IMR-90 (cell line): ENCODE results near the gene MOCOS. TPM values are rescaled to one million over a fixed set of nuclear protein-coding genes. Genes with fewer than 3 reads are reported as not detected.

Source experiments
- ATAC-seq: fragments of 200-7000 bp; cut with Tn5 transposase; 2 replicates; pipeline ENCODE4 v1.9.1; 2020; ENCODE audit warnings: low read depth, mild to moderate bottlenecking, moderate library complexity
- BruUV-seq: library from RNA; stranded (reverse); fragments of 400-500 nt; replicated peaks from 2 replicates; lab custom pipeline; 2021; lab: Mats Ljungman, UMichigan
- CTCF ChIA-PET: fragments of 300-600 bp; formaldehyde crosslinking; extraction: SDS; loops from one replicate; lab custom pipeline; 2021; ENCODE audit warnings: antibody characterized with exemption; lab: Yijun Ruan, JAX
- POLR2A ChIA-PET: fragments of 300-600 bp; sonication (Branson Sonifier 250); formaldehyde crosslinking; loops from one replicate; lab custom pipeline; 2022; ENCODE audit warnings: antibody characterized with exemption; ENCODE audit not compliant: unreplicated experiment; lab: Charles Lee
- DNase-seq: peaks from one replicate; pipeline ENCODE4 v3.0.0; 2013
- H2AFZ ChIP-seq: replicated peaks from 2 replicates; pipeline ENCODE3; 2013; ENCODE audit warnings: low read length, mild to moderate bottlenecking; ENCODE audit not compliant: poor library complexity
- H2AK5ac ChIP-seq: 2 replicates; pipeline ENCODE4 v1.6.1; 2013; ENCODE audit warnings: low read depth, low read length, inconsistent platforms
- H2AK9ac ChIP-seq: replicated peaks from 2 replicates; pipeline ENCODE3; 2013; ENCODE audit warnings: mild to moderate bottlenecking, low read depth, low read length, moderate library complexity; ENCODE audit not compliant: poor library complexity
- H2BK120ac ChIP-seq: 2 replicates; pipeline ENCODE4 v1.6.1; 2013; ENCODE audit warnings: low read depth, low read length, inconsistent platforms
- H2BK15ac ChIP-seq: 3 replicates; pipeline ENCODE4 v1.6.1; 2013; ENCODE audit warnings: low read depth, low read length, inconsistent platforms
- H2BK20ac ChIP-seq: 2 replicates; pipeline ENCODE4 v1.6.1; 2013; ENCODE audit warnings: low read depth, mild to moderate bottlenecking, inconsistent platforms, low read length, moderate library complexity
- H2BK5ac ChIP-seq: 2 replicates; pipeline ENCODE4 v1.6.1; 2013; ENCODE audit warnings: mild to moderate bottlenecking, low read depth, low read length, inconsistent platforms; ENCODE audit not compliant: poor library complexity, severe bottlenecking
- H3K14ac ChIP-seq: replicated peaks from 2 replicates; pipeline ENCODE4 v1.6.1; 2013; ENCODE audit warnings: low read depth, low read length, inconsistent platforms
- H3K18ac ChIP-seq: 2 replicates; pipeline ENCODE4 v1.6.1; 2013; ENCODE audit warnings: low read depth, low read length, control low read depth
- H3K23ac ChIP-seq: 2 replicates; pipeline ENCODE4 v1.6.1; 2013; ENCODE audit warnings: low read depth, low read length, inconsistent platforms
- H3K27ac ChIP-seq: 2 replicates; pipeline ENCODE4 v1.5.1; 2013; ENCODE audit warnings: mild to moderate bottlenecking, control low read depth, low read length; ENCODE audit not compliant: insufficient read depth
- H3K27me3 ChIP-seq: 2 replicates; pipeline ENCODE4 v1.6.1; 2013; ENCODE audit warnings: low read length; ENCODE audit not compliant: control insufficient read depth, insufficient read depth
- H3K36me3 ChIP-seq: 2 replicates; pipeline ENCODE4 v1.6.1; 2013; ENCODE audit warnings: low read length, mixed read lengths; ENCODE audit not compliant: control insufficient read depth, insufficient read depth
- H3K4ac ChIP-seq: 2 replicates; pipeline ENCODE4 v1.6.1; 2013; ENCODE audit warnings: low read depth, low read length, inconsistent platforms
- H3K4me1 ChIP-seq: 2 replicates; pipeline ENCODE4 v1.6.1; 2013; ENCODE audit warnings: low read length, mixed read lengths; ENCODE audit not compliant: control insufficient read depth, insufficient read depth
- H3K4me2 ChIP-seq: 2 replicates; pipeline ENCODE4 v1.6.1; 2013; ENCODE audit warnings: low read depth, mild to moderate bottlenecking, control low read depth, low read length, moderate library complexity
- H3K4me3 ChIP-seq: 2 replicates; pipeline ENCODE4 v1.5.1; 2013; ENCODE audit warnings: low read depth, mild to moderate bottlenecking, control low read depth, low read length, moderate library complexity; ENCODE audit not compliant: insufficient read depth
- H3K56ac ChIP-seq: 2 replicates; pipeline ENCODE4 v1.6.1; 2013; ENCODE audit warnings: low read length, inconsistent platforms; ENCODE audit not compliant: insufficient read depth; ENCODE audit errors: extremely low read depth
- H3K79me1 ChIP-seq, 2 experiments: 2 replicates each; pipeline ENCODE4 v1.6.1; 2013; ENCODE audit warnings: low read length in 2 of 2, inconsistent platforms in 1 of 2, low read depth in 1 of 2
- H3K9ac ChIP-seq: 2 replicates; pipeline ENCODE4 v1.6.1; 2013; ENCODE audit warnings: low read depth, low read length, control low read depth
- H3K9me1 ChIP-seq: 2 replicates; pipeline ENCODE4 v1.6.1; 2013; ENCODE audit warnings: low read length, inconsistent platforms; ENCODE audit not compliant: insufficient read depth
- H3K9me3 ChIP-seq: 2 replicates; pipeline ENCODE4 v1.6.1; 2013; ENCODE audit warnings: low read length; ENCODE audit not compliant: control insufficient read depth, insufficient read depth
- H4K20me1 ChIP-seq: 2 replicates; pipeline ENCODE4 v1.6.1; 2013; ENCODE audit warnings: low read length, inconsistent platforms; ENCODE audit not compliant: insufficient read depth
- H4K5ac ChIP-seq: 2 replicates; pipeline ENCODE4 v1.6.1; 2013; ENCODE audit warnings: mild to moderate bottlenecking, low read depth, low read length, control low read depth
- H4K8ac ChIP-seq, 2 experiments: 2 replicates each; pipeline ENCODE4 v1.6.1; 2013; ENCODE audit warnings: low read depth in 2 of 2, low read length in 2 of 2, control low read depth in 1 of 2, inconsistent platforms in 1 of 2
- H4K91ac ChIP-seq: 2 replicates; pipeline ENCODE4 v1.6.1; 2013; ENCODE audit warnings: low read depth, low read length, inconsistent platforms; ENCODE audit not compliant: insufficient read depth
- BHLHE40 ChIP-seq: fragments of 150-350 bp; IDR thresholded peaks from 2 replicates; pipeline ENCODE4 v1.6.1; 2016; ENCODE audit warnings: mild to moderate bottlenecking, low read depth, low read length
- CEBPB ChIP-seq: IDR thresholded peaks from 2 replicates; pipeline ENCODE4 v1.6.1; 2012; ENCODE audit warnings: low read depth, low read length, improper control_type of control experiment
- CHD1 ChIP-seq: IDR thresholded peaks from 2 replicates; pipeline ENCODE4 v1.6.1; 2012; ENCODE audit warnings: low read depth, low read length, improper control_type of control experiment
- FOS ChIP-seq: fragments of 150-350 bp; IDR thresholded peaks from 2 replicates; pipeline ENCODE4 v1.6.1; 2016; ENCODE audit warnings: low read depth, low read length
- MAFK ChIP-seq: IDR thresholded peaks from 2 replicates; pipeline ENCODE4 v1.6.1; 2012; ENCODE audit warnings: low read depth, low read length, improper control_type of control experiment
- MAZ ChIP-seq: IDR thresholded peaks from 2 replicates; pipeline ENCODE4 v1.6.1; 2012; ENCODE audit warnings: low read depth, mild to moderate bottlenecking, low read length, improper control_type of control experiment, moderate library complexity, borderline replicate concordance
- MXI1 ChIP-seq: IDR thresholded peaks from 2 replicates; pipeline ENCODE4 v1.6.1; 2012; ENCODE audit warnings: low read depth, mild to moderate bottlenecking, low read length, moderate library complexity, borderline replicate concordance
- NFE2L2 ChIP-seq: fragments of 150-350 bp; IDR thresholded peaks from 2 replicates; pipeline ENCODE4 v1.6.1; 2016; ENCODE audit warnings: low read depth, mild to moderate bottlenecking, low read length
- POLR2A ChIP-seq: IDR thresholded peaks from 2 replicates; pipeline ENCODE4 v1.6.1; 2012; ENCODE audit warnings: mild to moderate bottlenecking, low read depth, low read length
- RAD21 ChIP-seq: IDR thresholded peaks from 2 replicates; pipeline ENCODE4 v1.6.1; 2012; ENCODE audit warnings: low read length, improper control_type of control experiment
- RCOR1 ChIP-seq: IDR thresholded peaks from 2 replicates; pipeline ENCODE4 v1.6.1; 2012; ENCODE audit warnings: mild to moderate bottlenecking, low read length, improper control_type of control experiment; ENCODE audit not compliant: insufficient replicate concordance
- RFX5 ChIP-seq: IDR thresholded peaks from 2 replicates; pipeline ENCODE4 v1.8.0; 2012; ENCODE audit warnings: low read depth, mild to moderate bottlenecking, low read length, moderate library complexity
- SMC3 ChIP-seq: fragments of 150-350 bp; IDR thresholded peaks from 2 replicates; pipeline ENCODE4 v1.6.1; 2016; ENCODE audit warnings: low read depth, mild to moderate bottlenecking, antibody characterized with exemption, low read length, moderate library complexity
- USF2 ChIP-seq: fragments of 150-350 bp; IDR thresholded peaks from 2 replicates; pipeline ENCODE4 v1.6.1; 2017; ENCODE audit warnings: mild to moderate bottlenecking, antibody characterized with exemption, low read length, low read depth
- WGBS, 2 experiments: methylation state at CpG; one replicate each; pipeline versions ENCODE4 v1.1.5 to v1.1.7; 2013; ENCODE audit warnings: missing lambda C conversion rate in 2 of 2; ENCODE audit not compliant: insufficient read length in 1 of 2; ENCODE audit errors: extremely low coverage in 2 of 2; 5-methylcytosine and 5-hydroxymethylcytosine counted together
- dilution Hi-C: fragments of 300-500 bp; cut with HindIII; formaldehyde crosslinking; loops from one replicate; pipeline ENCODE4 v1.14.3; 2018; ENCODE audit warnings: low sequenced_read_pairs; ENCODE audit not compliant: unreplicated experiment
- in situ Hi-C: fragments of 300-500 bp; cut with MboI; formaldehyde crosslinking; loops from 3 replicates; pipeline ENCODE4 v1.14.3; 2019; ENCODE audit warnings: low sequenced_read_pairs, inconsistent platforms, mixed read lengths
- intact Hi-C: fragments of 100-400 bp; cut with micrococcal nuclease; formaldehyde crosslinking; loops from 2 replicates; pipeline ENCODE4 v1.10.0; 2022
- polyA plus RNA-seq, 3 experiments: library from polyadenylated mRNA; depleted of rRNA; stranded (reverse); fragments of >200 nt; gene quantifications; 2 replicates each; pipeline ENCODE4 v1.2.3, GENCODE V29; 2012; ENCODE audit warnings: low replicate concordance in 1 of 3
- total RNA-seq: library from RNA; depleted of rRNA; stranded (reverse); fragments of >200 nt; gene quantifications from 2 replicates; pipeline ENCODE4 v1.2.3, GENCODE V29; 2012
- TF ChIP-seq, protein P1 (sequence below): fragments of 150-350 bp; IDR thresholded peaks from 2 replicates; pipeline ENCODE4 v1.6.1; 2016; ENCODE audit warnings: low read depth, mild to moderate bottlenecking, low read length, moderate library complexity, borderline replicate concordance
- TF ChIP-seq, protein P2 (sequence below): conservative IDR thresholded peaks from 2 replicates; pipeline ENCODE4 v1.5.1; 2012; ENCODE audit warnings: mild to moderate bottlenecking, low read depth, low read length, improper control_type of control experiment

MOCOS gene
- total and polyA plus RNA-seq, 2 of the 4 experiments (the other 2 are of a cell fraction), result 1.1 to 2.2 TPM

- Histone ChIP-seq H2AFZ (no peak overlapping the region), H3K14ac (no peak overlapping the region), H3K4me3 (no peak overlapping the region), H3K9ac (no peak overlapping the region), H3K27ac (no peak overlapping the region), H2AK9ac (no peak overlapping the region), H2BK120ac (no peak overlapping the region), H3K4ac (no peak overlapping the region), H3K23ac (no peak overlapping the region), H4K20me1 (no peaks in the 10 kb centered on the region), H4K8ac (no peak overlapping the region), H3K4me1 (no peaks in the 10 kb centered on the region), H3K36me3 (peaks cover 56% of the 10 kb centered on the region), H3K56ac (no peak overlapping the region), H2BK5ac (no peak overlapping the region), H3K18ac (no peak overlapping the region), H3K27me3 (no peaks in the 10 kb centered on the region), H3K9me3 (no peaks in the 10 kb centered on the region), H3K9me1 (no peaks in the 10 kb centered on the region; the same call in 1 of the 2 replicates), H2BK20ac (no peak overlapping the region), H2BK15ac (no peak overlapping the region), H2AK5ac (no peak overlapping the region), H4K5ac (no peak overlapping the region), H3K79me1 (peaks cover 3 to 5% of the 10 kb centered on the region in 2 experiments; a peak in 2 of 4 replicates), H3K4me2 (no peak overlapping the region), H4K91ac (no peak overlapping the region)
- WGBS, 2 experiments, result no CpG with 5 or more reads among the region's 3 CpGs
- ChIA-PET POLR2A (no interaction called here), CTCF (no interaction called here)
- in situ Hi-C loops, result no loop called here
- dilution Hi-C loops, result no loop called here
- BruUV-seq, result no TSS peak
- DNase-seq, result no peak
- intact Hi-C loops, result no loop called here
- TF ChIP-seq MAFK (no peak), MAZ (no peak), FOS (no peak), NFE2L2 (no peak), CEBPB (no peak), RFX5 (no peak), SMC3 (no peak), MXI1 (no peak), USF2 (no peak), RAD21 (no peak), RCOR1 (no peak), BHLHE40 (no peak), POLR2A (no peak), CHD1 (no peak)
- TF ChIP-seq, protein P1, sequence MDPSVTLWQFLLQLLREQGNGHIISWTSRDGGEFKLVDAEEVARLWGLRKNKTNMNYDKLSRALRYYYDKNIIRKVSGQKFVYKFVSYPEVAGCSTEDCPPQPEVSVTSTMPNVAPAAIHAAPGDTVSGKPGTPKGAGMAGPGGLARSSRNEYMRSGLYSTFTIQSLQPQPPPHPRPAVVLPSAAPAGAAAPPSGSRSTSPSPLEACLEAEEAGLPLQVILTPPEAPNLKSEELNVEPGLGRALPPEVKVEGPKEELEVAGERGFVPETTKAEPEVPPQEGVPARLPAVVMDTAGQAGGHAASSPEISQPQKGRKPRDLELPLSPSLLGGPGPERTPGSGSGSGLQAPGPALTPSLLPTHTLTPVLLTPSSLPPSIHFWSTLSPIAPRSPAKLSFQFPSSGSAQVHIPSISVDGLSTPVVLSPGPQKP, result no peak
- TF ChIP-seq, protein P2, sequence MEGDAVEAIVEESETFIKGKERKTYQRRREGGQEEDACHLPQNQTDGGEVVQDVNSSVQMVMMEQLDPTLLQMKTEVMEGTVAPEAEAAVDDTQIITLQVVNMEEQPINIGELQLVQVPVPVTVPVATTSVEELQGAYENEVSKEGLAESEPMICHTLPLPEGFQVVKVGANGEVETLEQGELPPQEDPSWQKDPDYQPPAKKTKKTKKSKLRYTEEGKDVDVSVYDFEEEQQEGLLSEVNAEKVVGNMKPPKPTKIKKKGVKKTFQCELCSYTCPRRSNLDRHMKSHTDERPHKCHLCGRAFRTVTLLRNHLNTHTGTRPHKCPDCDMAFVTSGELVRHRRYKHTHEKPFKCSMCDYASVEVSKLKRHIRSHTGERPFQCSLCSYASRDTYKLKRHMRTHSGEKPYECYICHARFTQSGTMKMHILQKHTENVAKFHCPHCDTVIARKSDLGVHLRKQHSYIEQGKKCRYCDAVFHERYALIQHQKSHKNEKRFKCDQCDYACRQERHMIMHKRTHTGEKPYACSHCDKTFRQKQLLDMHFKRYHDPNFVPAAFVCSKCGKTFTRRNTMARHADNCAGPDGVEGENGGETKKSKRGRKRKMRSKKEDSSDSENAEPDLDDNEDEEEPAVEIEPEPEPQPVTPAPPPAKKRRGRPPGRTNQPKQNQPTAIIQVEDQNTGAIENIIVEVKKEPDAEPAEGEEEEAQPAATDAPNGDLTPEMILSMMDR, result no peak
- ATAC-seq, result no peak
These were observed 44.5 kb upstream of the MOCOS start for GRCh38 chr18:36142751-36143150.
